ENCODE data around the gene CUTA.

GRCh38 chr6:33430334-33430733, 12.4 kb upstream of the CUTA start:
- TF ChIP-seq ZNF335 (tag by site-specific recombination; conservative IDR thresholded peaks at IDR 0.05) (peak; percentile 41), ZNF302 (tag by site-specific recombination; IDR thresholded peaks at IDR 0.05; ENCODE audit: low read depth) (no peak), CTCF (tag by site-specific recombination; IDR thresholded peaks at IDR 0.05) (no peak), ZBTB20 (tag by site-specific recombination; IDR thresholded peaks at IDR 0.05) (no peak), ZNF792 (tag by site-specific recombination; IDR thresholded peaks at IDR 0.05) (no peak), ZNF768 (tag by site-specific recombination; IDR thresholded peaks at IDR 0.05) (no peak), PRDM10 (tag by site-specific recombination; IDR thresholded peaks at IDR 0.05) (no peak), REPIN1 (tag by site-specific recombination; IDR thresholded peaks at IDR 0.05; ENCODE audit: low read depth) (no peak), REST (tag by site-specific recombination; IDR thresholded peaks at IDR 0.05) (no peak), ZNF488 (tag by site-specific recombination; IDR thresholded peaks at IDR 0.05) (no peak), ATF2 (tag by site-specific recombination; IDR thresholded peaks at IDR 0.05; ENCODE audit: low read depth) (no peak), KLF1 (tag by site-specific recombination; IDR thresholded peaks at IDR 0.05) (no peak)

All from HEK293 (cell line).